ENCODE data around the gene GPRASP2.

GRCh38 chrX:102765217-102765616, 53.0 kb downstream of the GPRASP2 start:
- TF ChIP-seq, protein P1, sequence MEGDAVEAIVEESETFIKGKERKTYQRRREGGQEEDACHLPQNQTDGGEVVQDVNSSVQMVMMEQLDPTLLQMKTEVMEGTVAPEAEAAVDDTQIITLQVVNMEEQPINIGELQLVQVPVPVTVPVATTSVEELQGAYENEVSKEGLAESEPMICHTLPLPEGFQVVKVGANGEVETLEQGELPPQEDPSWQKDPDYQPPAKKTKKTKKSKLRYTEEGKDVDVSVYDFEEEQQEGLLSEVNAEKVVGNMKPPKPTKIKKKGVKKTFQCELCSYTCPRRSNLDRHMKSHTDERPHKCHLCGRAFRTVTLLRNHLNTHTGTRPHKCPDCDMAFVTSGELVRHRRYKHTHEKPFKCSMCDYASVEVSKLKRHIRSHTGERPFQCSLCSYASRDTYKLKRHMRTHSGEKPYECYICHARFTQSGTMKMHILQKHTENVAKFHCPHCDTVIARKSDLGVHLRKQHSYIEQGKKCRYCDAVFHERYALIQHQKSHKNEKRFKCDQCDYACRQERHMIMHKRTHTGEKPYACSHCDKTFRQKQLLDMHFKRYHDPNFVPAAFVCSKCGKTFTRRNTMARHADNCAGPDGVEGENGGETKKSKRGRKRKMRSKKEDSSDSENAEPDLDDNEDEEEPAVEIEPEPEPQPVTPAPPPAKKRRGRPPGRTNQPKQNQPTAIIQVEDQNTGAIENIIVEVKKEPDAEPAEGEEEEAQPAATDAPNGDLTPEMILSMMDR (conservative IDR thresholded peaks at IDR 0.05; ENCODE audit: low read depth, low read length): no peak
- no peak for TF ChIP-seq EZH2phosphoT487 (IDR thresholded peaks at IDR 0.05; ENCODE audit: borderline replicate concordance, low read length)
